ENCODE data around the gene PSMA4. TPM values are rescaled to one million over a fixed set of nuclear protein-coding genes. Genes with fewer than 3 reads are reported as not detected.
"Not testable (repeated sequence)": the region's sequence is repeated elsewhere in the genome, so short reads cannot be mapped to it uniquely, and the experiment has no call there.

Gene PSMA4
- 124 and 180 TPM in 2 replicates for total RNA-seq

- peak; percentile 92 to 94 for DNase-seq (ENCODE audit: low read depth in 2 of 2)
Measured at GRCh38 chr15:78540141-78540870, at the start of gene PSMA4. Gene PSMA4 (plus strand): TSS chr15:78540444. CDS start chr15:78541928, 1,484 bp downstream.

GRCh38 chr15:78492872-78493271 lies 47.4 kb upstream of the PSMA4 start:
- no peak for DNase-seq (ENCODE audit: low read depth in 2 of 2)

- DNase-seq (ENCODE audit: low read depth in 2 of 2), result no peak
Measured at GRCh38 chr15:78501857-78502256, 38.4 kb upstream of the PSMA4 start.

GRCh38 chr15:78502641-78503040 lies 37.6 kb upstream of the PSMA4 start:
- no peak for DNase-seq (ENCODE audit: low read depth in 2 of 2)

GRCh38 chr15:78506971-78507830 lies 33.0 kb upstream of the PSMA4 start, which contains the start of gene HYKK:
Gene HYKK (plus strand): TSS chr15:78507577. CDS start chr15:78513089, 5,512 bp downstream.
- DNase-seq (ENCODE audit: low read depth in 2 of 2), result peak; percentile 96

- no peak for DNase-seq (ENCODE audit: low read depth in 2 of 2)
Measured at GRCh38 chr15:78507831-78508160, 32.4 kb upstream of the PSMA4 start.

- peak in 1 of 2 donors; percentile 2 for DNase-seq (ENCODE audit: low read depth in 2 of 2)
Measured at GRCh38 chr15:78508272-78508671, 32.0 kb upstream of the PSMA4 start.

- DNase-seq (ENCODE audit: low read depth in 2 of 2), result no peak
Measured at GRCh38 chr15:78509726-78510312, 30.4 kb upstream of the PSMA4 start.

GRCh38 chr15:78520035-78520434 lies 20.2 kb upstream of the PSMA4 start:
- not testable (repeated sequence) for DNase-seq (ENCODE audit: low read depth in 2 of 2)

- DNase-seq (ENCODE audit: low read depth in 2 of 2), result no peak
Measured at GRCh38 chr15:78524230-78524629, 16.0 kb upstream of the PSMA4 start.

- DNase-seq (ENCODE audit: low read depth in 2 of 2), result no peak
Measured at GRCh38 chr15:78527325-78527724, 12.9 kb upstream of the PSMA4 start.

GRCh38 chr15:78533331-78533730 lies 6.9 kb upstream of the PSMA4 start:
- no peak for DNase-seq (ENCODE audit: low read depth in 2 of 2)

- DNase-seq (ENCODE audit: low read depth in 2 of 2), result no peak
Measured at GRCh38 chr15:78536134-78536533, 4.1 kb upstream of the PSMA4 start.

- no peak for DNase-seq (ENCODE audit: low read depth in 2 of 2)
Measured at GRCh38 chr15:78537266-78537905, 2.9 kb upstream of the PSMA4 start.

GRCh38 chr15:78538358-78538757 lies 1.9 kb upstream of the PSMA4 start:
- no peak for DNase-seq (ENCODE audit: low read depth in 2 of 2)

GRCh38 chr15:78539464-78540140 lies 642 bp upstream of the PSMA4 start:
- not testable (repeated sequence) for DNase-seq (ENCODE audit: low read depth in 2 of 2)

- DNase-seq (ENCODE audit: low read depth in 2 of 2), result peak in 1 of 2 donors; percentile 16
Measured at GRCh38 chr15:78540871-78541743, 863 bp downstream of the PSMA4 start.

- no peak for DNase-seq (ENCODE audit: low read depth in 2 of 2)
Measured at GRCh38 chr15:78541744-78542034, 1.4 kb downstream of the PSMA4 start.

- DNase-seq (ENCODE audit: low read depth in 2 of 2), result no peak
Measured at GRCh38 chr15:78542647-78543046, 2.4 kb downstream of the PSMA4 start.

- DNase-seq (ENCODE audit: low read depth in 2 of 2), result no peak
Measured at GRCh38 chr15:78550194-78550593, 9.9 kb downstream of the PSMA4 start.
